ENCODE measurements around the gene RELL2. TPM values are rescaled to one million over a fixed set of nuclear protein-coding genes. Genes with fewer than 3 reads are reported as not detected.

RELL2 gene
- total and polyA plus RNA-seq, 2 experiments from 2014 or later: 16.9 to 17.3 TPM

- Histone ChIP-seq H3K79me2 (peaks cover 64% of the 10 kb centered on the region), H3K4me3 (no peak overlapping the region), H3K9me3 (ENCODE audit: low read depth) (no peaks in the 10 kb centered on the region), H3K4me1 (ENCODE audit: insufficient read depth) (peaks cover 11% of the 10 kb centered on the region), H2AFZ (no peak overlapping the region), H3K27ac (no peak overlapping the region), H3K4me2 (no peak overlapping the region), H3K27me3 (no peaks in the 10 kb centered on the region), H3K9me2 (replicated peaks; ENCODE audit: insufficient read depth) (no peaks in the 10 kb centered on the region), H3K36me3 (replicated peaks; ENCODE audit: insufficient read depth, low read depth) (no peaks in the 10 kb centered on the region), H4K20me1 (ENCODE audit: insufficient read depth, poor library complexity, severe bottlenecking) (peaks cover 10% of the 10 kb centered on the region)
- no peak for DNase-seq (ENCODE audit: low spot score)
- no peak for TF ChIP-seq EZH2phosphoT487 (IDR thresholded peaks at IDR 0.05; ENCODE audit: low read depth, severe bottlenecking, unreplicated experiment)
- no peak for TF ChIP-seq EZH2 (IDR thresholded peaks at IDR 0.05; ENCODE audit: borderline replicate concordance)
- TF ChIP-seq CTCF (IDR thresholded peaks at IDR 0.05; ENCODE audit: poor library complexity): no peak
- 96% methylated on average over 2 of the region's 2 CpGs for WGBS (ENCODE audit: low lambda C conversion rate, missing lambda C conversion rate)
Measured at GRCh38 chr5:141632650-141633049, 4.1 kb upstream of the RELL2 start.

GRCh38 chr5:141633871-141634561, 2.8 kb upstream of the RELL2 start:
- DNase-seq (ENCODE audit: low spot score): no peak
- peaks cover 10% of the 10 kb centered on the region for H4K20me1 ChIP-seq (ENCODE audit: insufficient read depth, poor library complexity, severe bottlenecking)
- no peak overlapping the region for H3K4me3 ChIP-seq
- H3K36me3 ChIP-seq (replicated peaks; ENCODE audit: insufficient read depth, low read depth): no peaks in the 10 kb centered on the region
- no peak for TF ChIP-seq EZH2 (IDR thresholded peaks at IDR 0.05; ENCODE audit: borderline replicate concordance)
- no peak for TF ChIP-seq CTCF (IDR thresholded peaks at IDR 0.05; ENCODE audit: poor library complexity)
- TF ChIP-seq EZH2phosphoT487 (IDR thresholded peaks at IDR 0.05; ENCODE audit: low read depth, severe bottlenecking, unreplicated experiment): no peak
- no peaks in the 10 kb centered on the region for H3K27me3 ChIP-seq
- H3K4me1 ChIP-seq (ENCODE audit: insufficient read depth): peaks cover 19% of the 10 kb centered on the region
- no peak overlapping the region for H3K4me2 ChIP-seq
- no peaks in the 10 kb centered on the region for H3K9me2 ChIP-seq (replicated peaks; ENCODE audit: insufficient read depth)
- H2AFZ ChIP-seq: no peak overlapping the region
- peaks cover 64% of the 10 kb centered on the region for H3K79me2 ChIP-seq
- 87% methylated on average over 5 of the region's 5 CpGs for WGBS (ENCODE audit: low lambda C conversion rate, missing lambda C conversion rate)
- H3K9me3 ChIP-seq (ENCODE audit: low read depth): no peaks in the 10 kb centered on the region
- no peak overlapping the region for H3K27ac ChIP-seq

GRCh38 chr5:141634720-141635119, 2.1 kb upstream of the RELL2 start:
- peaks cover 19% of the 10 kb centered on the region for H3K4me1 ChIP-seq (ENCODE audit: insufficient read depth)
- WGBS (ENCODE audit: low lambda C conversion rate, missing lambda C conversion rate): 94% methylated on average over 6 of the region's 6 CpGs
- no peaks in the 10 kb centered on the region for H3K36me3 ChIP-seq (replicated peaks; ENCODE audit: insufficient read depth, low read depth)
- H2AFZ ChIP-seq: no peak overlapping the region
- H3K4me3 ChIP-seq: no peak overlapping the region
- H3K9me3 ChIP-seq (ENCODE audit: low read depth): no peaks in the 10 kb centered on the region
- H3K4me2 ChIP-seq: peak overlapping the region; percentile 99
- no peaks in the 10 kb centered on the region for H3K27me3 ChIP-seq
- peaks cover 64% of the 10 kb centered on the region for H3K79me2 ChIP-seq
- peaks cover 10% of the 10 kb centered on the region for H4K20me1 ChIP-seq (ENCODE audit: insufficient read depth, poor library complexity, severe bottlenecking)
- DNase-seq (ENCODE audit: low spot score): no peak
- no peak overlapping the region for H3K27ac ChIP-seq
- no peak for TF ChIP-seq EZH2phosphoT487 (IDR thresholded peaks at IDR 0.05; ENCODE audit: low read depth, severe bottlenecking, unreplicated experiment)
- TF ChIP-seq EZH2 (IDR thresholded peaks at IDR 0.05; ENCODE audit: borderline replicate concordance): no peak
- no peak for TF ChIP-seq CTCF (IDR thresholded peaks at IDR 0.05; ENCODE audit: poor library complexity)
- no peaks in the 10 kb centered on the region for H3K9me2 ChIP-seq (replicated peaks; ENCODE audit: insufficient read depth)

Data from hepatocyte (in vitro differentiated cells).